HG02870 (cell line): ENCODE data around the gene CDHR2.

ENCODE experiments used
- ATAC-seq: cut with Tn5 transposase; IDR thresholded peaks from one replicate; pipeline ENCODE4 v1.9.1; 2021; ENCODE audit warnings: mild to moderate bottlenecking, moderate library complexity; ENCODE audit not compliant: unreplicated experiment

The CDHR2 gene

GRCh38 chr5:176529116-176529740, 19.9 kb upstream of the CDHR2 start:
- no peak for ATAC-seq

GRCh38 chr5:176529741-176530141, 19.4 kb upstream of the CDHR2 start:
- no peak for ATAC-seq

- ATAC-seq: no peak
Measured at GRCh38 chr5:176530393-176530982, 18.7 kb upstream of the CDHR2 start.

GRCh38 chr5:176530983-176531901, 17.9 kb upstream of the CDHR2 start:
- ATAC-seq: no peak

GRCh38 chr5:176531902-176532493, 17.1 kb upstream of the CDHR2 start:
- ATAC-seq: no peak

- no peak for ATAC-seq
Measured at GRCh38 chr5:176532795-176533194, 16.3 kb upstream of the CDHR2 start.

- ATAC-seq: no peak
Measured at GRCh38 chr5:176533390-176533789, 15.8 kb upstream of the CDHR2 start.

GRCh38 chr5:176533894-176534611, 15.1 kb upstream of the CDHR2 start:
- no peak for ATAC-seq

- ATAC-seq: no peak
Measured at GRCh38 chr5:176534640-176535039, 14.5 kb upstream of the CDHR2 start.

- no peak for ATAC-seq
Measured at GRCh38 chr5:176535101-176535663, 14.0 kb upstream of the CDHR2 start.

GRCh38 chr5:176535664-176536131, 13.4 kb upstream of the CDHR2 start:
- ATAC-seq: no peak

- ATAC-seq: no peak
Measured at GRCh38 chr5:176536132-176536901, 12.8 kb upstream of the CDHR2 start.

GRCh38 chr5:176536902-176537553, 12.1 kb upstream of the CDHR2 start, which contains the start of gene RNF44:
Gene RNF44, minus strand, starts transcription at chr5:176537402. Its CDS starts 4,930 bp downstream, at chr5:176532472.
- peak; percentile 57 for ATAC-seq

GRCh38 chr5:176537554-176538229, 11.4 kb upstream of the CDHR2 start:
- ATAC-seq: peak; percentile 69

GRCh38 chr5:176538230-176538988, 10.7 kb upstream of the CDHR2 start:
- ATAC-seq: no peak

GRCh38 chr5:176538989-176539384, 10.2 kb upstream of the CDHR2 start:
- ATAC-seq: no peak

- ATAC-seq: no peak
Measured at GRCh38 chr5:176540476-176540899, 8.7 kb upstream of the CDHR2 start.

- ATAC-seq: no peak
Measured at GRCh38 chr5:176540956-176541337, 8.2 kb upstream of the CDHR2 start.
